LNCaP clone FGC (cell line): ENCODE measurements around the gene STK10.

Experiments
- DNase-seq: peaks from one replicate; pipeline ENCODE4 v3.0.0-alpha.2; 2011; ENCODE audit warnings: low read depth
- H3K4me3 ChIP-seq: 2 replicates; pipeline ENCODE4 v1.5.1; 2011; ENCODE audit warnings: mild to moderate bottlenecking, low read depth, low read length, control low read depth
- CTCF ChIP-seq: IDR thresholded peaks from 2 replicates; pipeline ENCODE4 v1.5.1; 2012; ENCODE audit warnings: mild to moderate bottlenecking; ENCODE audit not compliant: control insufficient read depth, insufficient read depth; ENCODE audit errors: extremely low read depth

STK10 gene

GRCh38 chr5:172064766-172065165 is 123.3 kb downstream of the STK10 start:
- no peak for TF ChIP-seq CTCF

GRCh38 chr5:172064358-172064757 is 123.7 kb downstream of the STK10 start:
- H3K4me3 ChIP-seq: no peak overlapping the region
- DNase-seq: no peak
- TF ChIP-seq CTCF: no peak

More at GRCh38 chr5:172064766-172065165, 123.3 kb downstream of the STK10 start:
- H3K4me3 ChIP-seq: no peak overlapping the region
- no peak for DNase-seq

- no peak for TF ChIP-seq CTCF
- no peak for DNase-seq
- no peak overlapping the region for H3K4me3 ChIP-seq
Measured at GRCh38 chr5:172063463-172064235, 124.4 kb downstream of the STK10 start.

- no peak overlapping the region for H3K4me3 ChIP-seq
- DNase-seq: no peak
- peak; percentile 69 for TF ChIP-seq CTCF
Measured at GRCh38 chr5:172059661-172060100, 128.3 kb downstream of the STK10 start.

- DNase-seq: no peak
- H3K4me3 ChIP-seq: no peak overlapping the region
- TF ChIP-seq CTCF: no peak
Measured at GRCh38 chr5:172058088-172058487, 129.9 kb downstream of the STK10 start.

- no peak for TF ChIP-seq CTCF
- H3K4me3 ChIP-seq: no peak overlapping the region
- DNase-seq: no peak
Measured at GRCh38 chr5:172055996-172056395, 132.0 kb downstream of the STK10 start.

GRCh38 chr5:172055421-172055820 is 132.6 kb downstream of the STK10 start:
- no peak for DNase-seq
- no peak for TF ChIP-seq CTCF
- no peak overlapping the region for H3K4me3 ChIP-seq
